HepG2 (cell line): ENCODE measurements around the gene MYO18A. TPM values are rescaled to one million over a fixed set of nuclear protein-coding genes. Genes with fewer than 3 reads are reported as not detected.
A peak's percentile ranks its signal among the peaks of the same experiment; 100 is the strongest.

Experiments used
- ATF4 ChIP-seq, 2 experiments: fragments of 450-650 bp in 1 of 2; sonication (generic) in 1 of 2; formaldehyde crosslinking; IDR thresholded peaks; 2 replicates each; pipeline versions ENCODE4 v1.5.0 to v1.8.0; 2020 to 2022; ENCODE audit warnings: mild to moderate bottlenecking in 1 of 2, missing genetic modification reagents in 1 of 2
- CENPT ChIP-seq: sonication (generic); formaldehyde crosslinking; IDR thresholded peaks from 2 replicates; pipeline ENCODE4 v1.8.0; 2022; ENCODE audit warnings: low read depth, mild to moderate bottlenecking, moderate library complexity, missing genetic modification reagents
- GTF3A ChIP-seq: sonication (generic); formaldehyde crosslinking; conservative IDR thresholded peaks from 2 replicates; pipeline ENCODE4 v1.4.0; 2020; ENCODE audit warnings: mild to moderate bottlenecking, missing genetic modification reagents
- KLF15 ChIP-seq: sonication (generic); formaldehyde crosslinking; IDR thresholded peaks from 2 replicates; pipeline ENCODE4 v1.8.1; 2023; ENCODE audit warnings: borderline replicate concordance, mild to moderate bottlenecking, inconsistent platforms, missing genetic modification reagents, mixed read lengths
- NKX3-1 ChIP-seq: sonication (generic); formaldehyde crosslinking; IDR thresholded peaks from 2 replicates; pipeline ENCODE4 v1.5.0; 2020; ENCODE audit warnings: missing genetic modification reagents
- POLR2G ChIP-seq: fragments of 200-400 bp; formaldehyde crosslinking; IDR thresholded peaks from 2 replicates; pipeline ENCODE4 v1.6.1; 2018; ENCODE audit warnings: mild to moderate bottlenecking, low read depth, low read length, moderate library complexity
- PRDM4 ChIP-seq: sonication (generic); formaldehyde crosslinking; IDR thresholded peaks from 2 replicates; pipeline ENCODE4 v1.9.0; 2021; ENCODE audit warnings: missing genetic modification reagents, borderline replicate concordance
- PRPF4 ChIP-seq: fragments of 200-400 bp; formaldehyde crosslinking; IDR thresholded peaks from 2 replicates; pipeline ENCODE4 v1.6.1; 2016; ENCODE audit warnings: low read length, low read depth; ENCODE audit not compliant: poor library complexity, severe bottlenecking
- SETDB1 ChIP-seq: sonication (generic); formaldehyde crosslinking; IDR thresholded peaks from 2 replicates; pipeline ENCODE4 v1.5.1; 2020; ENCODE audit warnings: missing genetic modification reagents, mild to moderate bottlenecking, borderline replicate concordance
- TERF1 ChIP-seq: sonication (generic); formaldehyde crosslinking; IDR thresholded peaks from 2 replicates; pipeline ENCODE4 v1.8.0; 2022; ENCODE audit warnings: mild to moderate bottlenecking, missing genetic modification reagents, moderate library complexity
- ZGPAT ChIP-seq: IDR thresholded peaks from 2 replicates; pipeline ENCODE4 v1.6.1; 2016; ENCODE audit warnings: mild to moderate bottlenecking
- ZNF282 ChIP-seq: fragments of 450-650 bp; IDR thresholded peaks from 2 replicates; pipeline ENCODE4 v1.6.1; 2018; ENCODE audit not compliant: partially characterized antibody
- ZNF44 ChIP-seq: sonication (generic); formaldehyde crosslinking; IDR thresholded peaks from 2 replicates; pipeline ENCODE4 v1.5.1; 2020; ENCODE audit warnings: mild to moderate bottlenecking, missing genetic modification reagents
- ZNF501 ChIP-seq: sonication (generic); formaldehyde crosslinking; IDR thresholded peaks from 2 replicates; pipeline ENCODE4 v1.5.1; 2020; ENCODE audit warnings: mild to moderate bottlenecking, moderate library complexity, missing genetic modification reagents
- ZNF547 ChIP-seq: sonication (generic); formaldehyde crosslinking; IDR thresholded peaks from 2 replicates; pipeline ENCODE4 v1.5.1; 2020; ENCODE audit warnings: mild to moderate bottlenecking, missing genetic modification reagents
- ZNF800 ChIP-seq: sonication (generic); formaldehyde crosslinking; IDR thresholded peaks from 2 replicates; pipeline ENCODE4 v1.4.0; 2020; ENCODE audit warnings: missing genetic modification reagents
- ZSCAN12 ChIP-seq: sonication (generic); formaldehyde crosslinking; IDR thresholded peaks from 2 replicates; pipeline ENCODE4 v1.9.0; 2021; ENCODE audit warnings: mild to moderate bottlenecking, missing genetic modification reagents
- ZSCAN5A ChIP-seq: sonication (generic); formaldehyde crosslinking; IDR thresholded peaks from 2 replicates; pipeline ENCODE4 v1.8.0; 2022; ENCODE audit warnings: mild to moderate bottlenecking, missing genetic modification reagents, borderline replicate concordance
- polyA plus RNA-seq, 8 experiments: library from polyadenylated mRNA; depleted of rRNA in 3 of 8; stranded (reverse) in 7 of 8; unstranded in 1 of 8; fragments of >200 nt; fragmentation: Illumina TruSeq in 4 of 8; extraction: Trizol in 4 of 8; gene quantifications; 2 replicates each; pipeline versions ENCODE4 v1.2.1 to v1.2.3, GENCODE V29; 2011 to 2016; ENCODE audit warnings: low read depth in 4 of 8, missing spikeins in 1 of 8, mixed read lengths in 1 of 8; ENCODE audit not compliant: insufficient read depth in 1 of 8
- total RNA-seq, 5 experiments: library from RNA; depleted of rRNA; stranded (reverse); fragments of >200 nt; fragmentation: Illumina TruSeq; extraction: Trizol; gene quantifications; 2 replicates each; pipeline ENCODE4 v1.2.3, GENCODE V29; 2016; ENCODE audit warnings: low read depth in 1 of 5

The MYO18A gene
- total and polyA plus RNA-seq, 2 of the 13 experiments (the other 11 are each of a cell fraction or from before 2014, with no cell fraction given) = 16.8 to 24.8 TPM

GRCh38 chr17:29042679-29043538 is 137.3 kb downstream of the MYO18A start, which contains the start of gene PIPOX (continued):
- no peak for TF ChIP-seq PRDM4 (CRISPR knock-in tag)
- peak; percentile 94 for TF ChIP-seq POLR2G
- TF ChIP-seq ATF4 (CRISPR knock-in tag; IDR thresholded peaks at IDR 0.05) = no peak
- TF ChIP-seq KLF15 (CRISPR knock-in tag) = no peak
- TF ChIP-seq ZSCAN5A (CRISPR knock-in tag) = peak; percentile 46; the same call in 1 of the 2 replicates
- TF ChIP-seq CENPT (CRISPR knock-in tag) = no peak
- TF ChIP-seq ZNF282 = no peak
- no peak for TF ChIP-seq TERF1 (CRISPR knock-in tag)
- TF ChIP-seq GTF3A (CRISPR knock-in tag) = no peak
- peak; percentile 39; the same call in 1 of the 2 replicates for TF ChIP-seq ZNF501 (CRISPR knock-in tag)
- TF ChIP-seq NKX3-1 = no peak
- peak; percentile 56; the same call in 1 of the 2 replicates for TF ChIP-seq ZNF800 (CRISPR knock-in tag)
- no peak for TF ChIP-seq SETDB1 (CRISPR knock-in tag)
- no peak for TF ChIP-seq ZSCAN12
- no peak for TF ChIP-seq ZNF44
- TF ChIP-seq ZNF547 (CRISPR knock-in tag) = no peak
- TF ChIP-seq ZGPAT = peak; percentile 85
- TF ChIP-seq PRPF4 = no peak
